HepG2 (cell line): ENCODE measurements around the gene TTC28.

Experiments
- HDAC6 ChIP-seq: fragments of 200-600 bp; sonication (generic); IDR thresholded peaks from 2 replicates; pipeline ENCODE4 v1.7.0; 2017; ENCODE audit warnings: mild to moderate bottlenecking, antibody characterized with exemption, low read length, low read depth
- NR3C1 ChIP-seq: sonication (generic); formaldehyde crosslinking; IDR thresholded peaks from 2 replicates; pipeline ENCODE4 v1.4.0; 2020; ENCODE audit warnings: missing genetic modification reagents
- ZNF253 ChIP-seq: sonication (generic); formaldehyde crosslinking; IDR thresholded peaks from 2 replicates; pipeline ENCODE4 v1.8.0; 2022; ENCODE audit warnings: mild to moderate bottlenecking, missing genetic modification reagents, borderline replicate concordance
- TF ChIP-seq, protein P1 (sequence below): sonication (generic); formaldehyde crosslinking; IDR thresholded peaks from 2 replicates; pipeline ENCODE4 v1.5.0; 2020; ENCODE audit warnings: mild to moderate bottlenecking, missing genetic modification reagents, moderate library complexity

DNA sequence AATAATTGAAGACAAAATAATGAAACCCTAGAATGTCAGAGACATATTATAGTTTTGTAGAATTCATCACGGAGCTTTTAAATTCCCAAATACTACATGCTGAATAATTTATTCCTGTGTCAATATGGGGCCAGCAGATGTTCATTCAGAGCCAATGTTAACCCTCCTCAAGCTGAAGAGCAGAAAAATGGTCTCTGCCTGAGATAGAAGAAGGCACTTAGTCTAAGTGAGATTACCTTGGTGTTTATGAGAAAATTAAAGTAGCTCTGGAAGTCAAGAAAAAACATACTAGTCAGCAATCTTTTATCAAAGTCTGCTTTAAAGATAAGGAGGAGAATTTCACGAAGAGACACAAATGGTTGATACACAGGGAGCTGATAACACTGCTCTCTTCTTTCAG, 328.2 kb downstream of the TTC28 start:
- TF ChIP-seq HDAC6 = no peak
- no peak for TF ChIP-seq ZNF253 (CRISPR knock-in tag)
- TF ChIP-seq, protein P1, sequence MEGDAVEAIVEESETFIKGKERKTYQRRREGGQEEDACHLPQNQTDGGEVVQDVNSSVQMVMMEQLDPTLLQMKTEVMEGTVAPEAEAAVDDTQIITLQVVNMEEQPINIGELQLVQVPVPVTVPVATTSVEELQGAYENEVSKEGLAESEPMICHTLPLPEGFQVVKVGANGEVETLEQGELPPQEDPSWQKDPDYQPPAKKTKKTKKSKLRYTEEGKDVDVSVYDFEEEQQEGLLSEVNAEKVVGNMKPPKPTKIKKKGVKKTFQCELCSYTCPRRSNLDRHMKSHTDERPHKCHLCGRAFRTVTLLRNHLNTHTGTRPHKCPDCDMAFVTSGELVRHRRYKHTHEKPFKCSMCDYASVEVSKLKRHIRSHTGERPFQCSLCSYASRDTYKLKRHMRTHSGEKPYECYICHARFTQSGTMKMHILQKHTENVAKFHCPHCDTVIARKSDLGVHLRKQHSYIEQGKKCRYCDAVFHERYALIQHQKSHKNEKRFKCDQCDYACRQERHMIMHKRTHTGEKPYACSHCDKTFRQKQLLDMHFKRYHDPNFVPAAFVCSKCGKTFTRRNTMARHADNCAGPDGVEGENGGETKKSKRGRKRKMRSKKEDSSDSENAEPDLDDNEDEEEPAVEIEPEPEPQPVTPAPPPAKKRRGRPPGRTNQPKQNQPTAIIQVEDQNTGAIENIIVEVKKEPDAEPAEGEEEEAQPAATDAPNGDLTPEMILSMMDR (CRISPR knock-in tag) = no peak
- TF ChIP-seq NR3C1 (CRISPR knock-in tag) = no peak
